ENCODE data around the gene ZNF777. TPM values are rescaled to one million over a fixed set of nuclear protein-coding genes. Genes with fewer than 3 reads are reported as not detected.

ZNF777 gene
- total and polyA plus RNA-seq, 9 of the 15 experiments (the other 6 are each of a cell fraction or from before 2014, with no cell fraction given), result 0.11 to 32.6 (median 9.0) TPM

DNA sequence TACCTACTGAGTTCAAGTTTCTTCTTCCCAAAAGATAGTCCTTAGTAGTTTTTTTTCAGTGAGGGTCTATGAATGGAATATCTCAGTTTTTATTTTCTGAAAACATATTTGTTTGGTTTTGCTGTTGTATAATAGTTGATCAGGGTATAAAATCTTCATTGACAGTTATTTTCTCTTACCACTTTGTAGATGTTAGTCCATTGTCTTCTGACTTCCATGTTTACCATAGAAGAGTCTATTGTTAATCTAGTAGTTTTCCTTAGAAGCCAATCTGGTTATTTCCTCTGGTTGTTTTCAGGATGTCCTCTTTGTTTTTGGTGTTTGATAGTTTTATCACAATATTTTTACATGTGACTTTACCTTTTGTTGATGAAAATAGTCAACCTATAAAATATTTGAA is 5.5 kb upstream of the ZNF777 start (continued):
- TF ChIP-seq, protein P1, sequence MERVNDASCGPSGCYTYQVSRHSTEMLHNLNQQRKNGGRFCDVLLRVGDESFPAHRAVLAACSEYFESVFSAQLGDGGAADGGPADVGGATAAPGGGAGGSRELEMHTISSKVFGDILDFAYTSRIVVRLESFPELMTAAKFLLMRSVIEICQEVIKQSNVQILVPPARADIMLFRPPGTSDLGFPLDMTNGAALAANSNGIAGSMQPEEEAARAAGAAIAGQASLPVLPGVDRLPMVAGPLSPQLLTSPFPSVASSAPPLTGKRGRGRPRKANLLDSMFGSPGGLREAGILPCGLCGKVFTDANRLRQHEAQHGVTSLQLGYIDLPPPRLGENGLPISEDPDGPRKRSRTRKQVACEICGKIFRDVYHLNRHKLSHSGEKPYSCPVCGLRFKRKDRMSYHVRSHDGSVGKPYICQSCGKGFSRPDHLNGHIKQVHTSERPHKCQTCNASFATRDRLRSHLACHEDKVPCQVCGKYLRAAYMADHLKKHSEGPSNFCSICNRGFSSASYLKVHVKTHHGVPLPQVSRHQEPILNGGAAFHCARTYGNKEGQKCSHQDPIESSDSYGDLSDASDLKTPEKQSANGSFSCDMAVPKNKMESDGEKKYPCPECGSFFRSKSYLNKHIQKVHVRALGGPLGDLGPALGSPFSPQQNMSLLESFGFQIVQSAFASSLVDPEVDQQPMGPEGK (CRISPR knock-in tag; IDR thresholded peaks at IDR 0.05; ENCODE audit: borderline replicate concordance), result no peak
- TF ChIP-seq, protein P2, sequence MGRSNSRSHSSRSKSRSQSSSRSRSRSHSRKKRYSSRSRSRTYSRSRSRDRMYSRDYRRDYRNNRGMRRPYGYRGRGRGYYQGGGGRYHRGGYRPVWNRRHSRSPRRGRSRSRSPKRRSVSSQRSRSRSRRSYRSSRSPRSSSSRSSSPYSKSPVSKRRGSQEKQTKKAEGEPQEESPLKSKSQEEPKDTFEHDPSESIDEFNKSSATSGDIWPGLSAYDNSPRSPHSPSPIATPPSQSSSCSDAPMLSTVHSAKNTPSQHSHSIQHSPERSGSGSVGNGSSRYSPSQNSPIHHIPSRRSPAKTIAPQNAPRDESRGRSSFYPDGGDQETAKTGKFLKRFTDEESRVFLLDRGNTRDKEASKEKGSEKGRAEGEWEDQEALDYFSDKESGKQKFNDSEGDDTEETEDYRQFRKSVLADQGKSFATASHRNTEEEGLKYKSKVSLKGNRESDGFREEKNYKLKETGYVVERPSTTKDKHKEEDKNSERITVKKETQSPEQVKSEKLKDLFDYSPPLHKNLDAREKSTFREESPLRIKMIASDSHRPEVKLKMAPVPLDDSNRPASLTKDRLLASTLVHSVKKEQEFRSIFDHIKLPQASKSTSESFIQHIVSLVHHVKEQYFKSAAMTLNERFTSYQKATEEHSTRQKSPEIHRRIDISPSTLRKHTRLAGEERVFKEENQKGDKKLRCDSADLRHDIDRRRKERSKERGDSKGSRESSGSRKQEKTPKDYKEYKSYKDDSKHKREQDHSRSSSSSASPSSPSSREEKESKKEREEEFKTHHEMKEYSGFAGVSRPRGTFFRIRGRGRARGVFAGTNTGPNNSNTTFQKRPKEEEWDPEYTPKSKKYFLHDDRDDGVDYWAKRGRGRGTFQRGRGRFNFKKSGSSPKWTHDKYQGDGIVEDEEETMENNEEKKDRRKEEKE (IDR thresholded peaks at IDR 0.05; ENCODE audit: borderline replicate concordance in 1 of 2, control insufficient read depth in 1 of 2, low read depth in 2 of 2, low read length in 1 of 2), result no peak
- TF ChIP-seq, protein P3, sequence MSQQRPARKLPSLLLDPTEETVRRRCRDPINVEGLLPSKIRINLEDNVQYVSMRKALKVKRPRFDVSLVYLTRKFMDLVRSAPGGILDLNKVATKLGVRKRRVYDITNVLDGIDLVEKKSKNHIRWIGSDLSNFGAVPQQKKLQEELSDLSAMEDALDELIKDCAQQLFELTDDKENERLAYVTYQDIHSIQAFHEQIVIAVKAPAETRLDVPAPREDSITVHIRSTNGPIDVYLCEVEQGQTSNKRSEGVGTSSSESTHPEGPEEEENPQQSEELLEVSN (IDR thresholded peaks at IDR 0.05; ENCODE audit: borderline replicate concordance in 1 of 2, extremely low read depth in 1 of 2, insufficient read depth in 1 of 2, insufficient read length in 1 of 2, low read depth in 1 of 2, low read length in 1 of 2, poor library complexity in 1 of 2, severe bottlenecking in 1 of 2), result no peak
- TF ChIP-seq NBN (IDR thresholded peaks at IDR 0.05; ENCODE audit: low read depth) (0 out of 2 replicates have a peak, but pooled peaks have one; percentile 29), TAF9B (IDR thresholded peaks at IDR 0.05; ENCODE audit: partially characterized antibody) (no peak), HDAC3 (IDR thresholded peaks at IDR 0.05; ENCODE audit: borderline replicate concordance, partially characterized antibody) (no peak), XRCC3 (IDR thresholded peaks at IDR 0.05) (peak; percentile 85), FOXK2 (conservative IDR thresholded peaks at IDR 0.05 in 1 of 2, IDR thresholded peaks at IDR 0.05 in 1 of 2; ENCODE audit: low read depth in 2 of 2) (no peak), MCM3 (IDR thresholded peaks at IDR 0.05) (no peak), ZNF3 (CRISPR knock-in tag; IDR thresholded peaks at IDR 0.05) (no peak)

Measured in K562 (cell line).